NCI-H2196 (cell line): Measurements from ENCODE around the gene TNNT2.

Experiments used
- DNase-seq: peaks from one replicate; lab custom pipeline; 2025; ENCODE audit not compliant: unreplicated experiment; lab: John Stamatoyannopoulos, UW

TNNT2 gene

DNA sequence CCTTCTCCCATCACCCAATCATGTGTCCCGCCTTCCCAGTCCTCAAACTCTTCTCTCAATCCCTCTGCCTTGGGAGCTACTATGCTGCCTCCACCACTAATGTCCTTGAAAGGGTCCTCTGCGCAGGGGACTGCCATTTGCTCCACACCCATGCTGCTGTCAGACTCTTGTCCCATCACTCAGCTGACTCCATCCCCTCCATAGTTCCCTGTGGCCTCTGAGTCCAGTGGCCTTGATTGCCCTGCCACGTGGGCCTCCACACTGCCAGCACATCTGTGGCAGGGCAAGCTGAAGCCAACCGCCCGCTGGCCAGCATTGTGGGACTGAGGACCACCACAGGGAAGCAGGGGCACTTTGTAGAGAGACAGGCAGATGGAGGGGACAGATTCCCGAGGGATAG, 1.3 kb upstream of the TNNT2 start:
- DNase-seq = no peak

DNA sequence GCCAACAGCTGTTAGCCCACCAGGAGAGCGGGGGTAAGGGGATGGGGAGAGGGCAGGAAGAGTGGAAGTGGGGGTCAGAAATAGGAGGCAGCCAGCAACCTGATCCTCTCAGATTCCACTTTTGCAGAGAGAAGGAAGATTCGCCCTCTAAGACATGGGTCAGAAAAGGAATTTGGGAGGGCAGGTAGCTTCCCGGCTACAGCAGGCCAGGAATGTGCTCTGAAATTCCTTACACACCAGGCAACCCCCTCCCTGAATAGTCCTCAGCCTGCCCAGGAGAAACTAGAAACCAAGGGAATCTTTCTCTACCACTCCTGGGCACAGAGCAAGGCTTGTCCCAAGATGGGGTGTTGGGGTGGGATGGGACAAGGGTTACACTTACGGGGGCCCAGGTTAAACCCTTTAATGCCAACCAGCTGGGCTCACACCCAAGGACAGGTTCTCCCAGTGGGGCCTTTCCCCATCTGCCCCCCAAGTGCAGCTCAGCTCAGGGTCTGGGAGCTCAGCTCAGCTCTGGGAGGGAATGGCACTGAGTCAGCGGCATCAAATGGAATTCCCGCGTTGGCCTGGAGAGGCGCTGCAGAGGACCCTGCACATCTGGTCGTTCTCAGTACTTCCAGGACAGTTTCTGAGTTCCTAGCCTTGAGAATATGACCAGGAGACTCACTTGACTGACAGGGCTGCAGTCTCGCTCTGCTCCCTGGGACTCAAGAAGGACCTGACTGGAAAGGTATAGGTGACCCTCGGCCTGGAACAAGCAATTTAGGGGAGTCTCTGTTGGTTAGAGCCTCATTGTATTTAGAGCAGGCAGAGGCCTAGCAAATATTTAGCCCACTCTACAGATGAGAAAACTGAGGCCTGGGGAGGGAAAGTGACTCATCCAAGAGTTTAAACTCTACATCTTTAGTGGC, 761 bp downstream of the TNNT2 start:
- DNase-seq = no peak

DNA sequence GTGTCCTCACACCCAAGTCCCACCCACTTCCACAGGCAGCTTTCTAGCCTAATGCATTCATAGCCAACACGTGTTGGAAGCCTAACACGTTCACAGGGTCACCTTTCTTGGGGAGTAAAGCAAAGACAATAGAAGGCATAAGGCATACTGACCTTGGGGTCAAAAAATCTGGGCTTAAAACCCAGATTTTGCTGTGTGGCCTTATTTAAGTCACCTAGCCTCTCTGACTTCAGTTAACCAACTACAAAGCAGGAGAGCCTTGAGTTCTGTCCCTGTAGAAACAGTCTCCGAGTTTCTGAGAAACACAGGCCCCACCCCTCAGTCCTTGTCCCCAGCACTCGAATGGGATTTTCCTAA, 1.4 kb downstream of the TNNT2 start:
- DNase-seq = no peak

DNA sequence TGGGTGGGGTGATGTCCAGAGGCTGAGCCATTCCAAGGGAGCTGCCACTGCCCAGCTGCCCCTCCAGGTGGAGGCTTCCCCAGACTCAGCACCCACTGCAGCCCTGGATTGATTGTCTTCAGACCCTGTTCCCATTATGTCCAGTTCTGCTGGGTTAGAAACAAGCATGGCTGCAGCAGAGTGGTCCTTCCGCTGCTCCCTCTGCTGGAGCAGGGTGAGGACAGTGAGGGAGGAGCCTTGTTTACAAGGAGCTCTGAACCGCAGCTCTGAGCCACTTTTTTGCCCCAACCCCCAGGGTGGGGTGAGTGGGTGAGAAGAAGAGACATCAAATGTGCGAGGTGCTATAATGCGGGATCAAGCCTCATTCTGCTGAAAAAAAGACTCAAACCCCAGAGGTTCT, 2.3 kb downstream of the TNNT2 start:
- DNase-seq = no peak

DNA sequence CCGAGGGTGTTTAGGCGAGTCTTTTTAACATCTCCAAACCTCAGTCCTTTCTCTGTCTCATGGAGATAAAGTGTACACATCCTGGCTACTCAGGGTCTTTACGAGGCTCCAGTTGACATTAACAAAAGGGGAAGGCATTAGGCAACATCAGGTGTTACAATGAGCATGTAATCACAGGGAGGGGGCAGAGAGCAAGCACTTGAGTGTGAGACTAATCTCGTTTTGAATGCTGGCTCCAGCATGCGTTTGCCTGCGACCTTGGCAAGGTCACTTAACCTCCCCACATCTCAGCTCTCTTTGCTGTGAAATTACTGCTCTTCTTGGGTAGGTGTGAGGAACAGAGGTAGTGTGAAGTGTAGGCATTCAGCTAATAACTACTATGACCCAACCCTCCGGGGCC, 3.1 kb downstream of the TNNT2 start:
- peak; percentile 12 for DNase-seq

DNA sequence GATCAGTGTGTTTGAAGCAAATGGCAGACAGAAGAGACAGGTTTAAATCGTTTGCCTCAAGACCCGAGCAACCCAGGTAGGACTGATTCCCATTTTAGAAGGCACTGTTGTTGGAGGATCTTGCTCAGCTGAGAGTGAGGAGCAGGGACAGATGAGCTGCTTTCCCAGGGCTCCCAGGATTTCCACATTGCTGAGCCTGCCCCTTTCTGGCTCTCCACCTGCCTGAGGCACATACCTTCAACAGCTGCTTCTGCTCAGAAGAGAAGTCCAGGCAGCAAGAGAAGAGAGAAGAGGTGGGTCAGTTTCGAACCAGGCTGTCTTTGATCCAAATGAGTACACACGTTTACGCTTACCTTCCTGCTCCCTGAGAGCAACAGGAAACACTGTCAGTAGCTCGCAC, 5.7 kb downstream of the TNNT2 start:
- no peak for DNase-seq

DNA sequence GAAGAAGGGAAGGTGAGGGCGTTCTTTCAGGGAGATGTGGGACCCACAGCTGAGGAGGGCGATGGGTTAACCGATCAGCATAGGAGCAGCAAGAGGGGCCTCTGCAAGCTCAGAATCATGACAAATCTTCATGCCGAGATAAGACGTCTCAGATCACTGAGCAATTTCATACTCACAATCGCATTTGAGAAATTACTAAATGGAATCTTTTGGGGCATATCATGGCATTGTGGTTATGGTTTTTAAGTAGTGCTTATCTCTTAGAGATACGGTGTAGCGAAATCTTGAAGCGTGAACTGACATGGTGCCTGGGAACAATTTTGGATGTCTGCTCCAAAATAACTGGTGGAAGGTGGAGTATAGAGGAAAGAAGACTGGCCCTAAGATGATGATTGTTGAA, 6.2 kb downstream of the TNNT2 start:
- no peak for DNase-seq

DNA sequence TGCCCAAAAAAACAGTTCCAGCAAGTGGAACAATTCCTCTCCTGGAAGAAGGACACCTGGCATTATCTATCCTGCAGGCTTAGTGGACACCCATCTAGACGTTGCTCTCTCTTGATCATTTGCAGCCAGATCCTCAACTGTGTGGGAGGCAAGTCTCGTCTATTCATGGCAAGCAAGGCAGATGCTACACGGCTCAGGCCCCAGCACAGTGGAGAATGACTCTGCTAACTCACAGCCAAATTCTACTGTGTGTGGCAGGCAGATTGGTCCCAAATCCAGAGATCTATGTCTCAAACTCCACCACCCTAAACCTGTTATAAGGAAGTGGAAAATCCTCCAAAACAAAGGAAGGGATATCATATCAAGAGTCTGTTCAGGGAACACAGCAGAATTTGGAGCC, 7.0 kb downstream of the TNNT2 start:
- DNase-seq = no peak

DNA sequence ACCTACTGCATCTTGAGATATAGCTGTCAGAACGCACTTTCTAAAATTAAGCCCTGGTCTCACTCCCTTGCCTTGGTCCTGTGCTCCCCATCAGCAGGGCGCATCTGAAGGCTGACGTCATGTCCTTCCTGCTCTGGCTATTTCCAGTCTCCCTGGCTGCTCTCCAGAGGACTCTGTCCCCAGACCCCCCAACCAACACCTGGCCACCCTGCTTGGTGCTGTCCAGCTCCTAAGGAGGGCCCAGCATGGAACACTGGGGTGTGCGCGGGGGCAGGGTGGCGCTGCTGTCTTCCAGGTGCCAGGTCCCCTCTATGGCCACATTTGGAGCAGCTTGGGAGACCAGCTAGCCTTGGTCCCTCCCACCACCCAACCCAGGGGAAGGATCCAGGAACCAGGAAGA, 8.3 kb downstream of the TNNT2 start:
- DNase-seq = no peak

DNA sequence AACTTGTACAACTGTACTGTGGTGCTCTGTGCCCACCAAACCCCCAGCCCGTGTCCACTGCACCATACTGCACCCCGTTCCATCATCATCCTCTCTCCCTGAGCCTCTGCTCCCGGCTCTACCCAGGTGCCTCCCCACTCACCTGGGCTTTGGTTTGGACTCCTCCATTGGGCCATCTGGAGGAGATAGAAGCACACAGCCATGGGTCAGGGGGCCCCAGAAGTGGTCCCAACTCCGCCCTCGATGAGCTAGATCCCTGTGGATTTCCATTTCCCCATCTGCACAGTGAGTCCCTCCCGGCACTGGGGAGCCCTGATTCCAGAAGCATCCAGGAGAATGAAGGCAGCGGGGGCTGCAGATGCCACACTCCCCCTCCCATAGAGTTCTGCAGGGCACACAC, 10.8 kb downstream of the TNNT2 start:
- no peak for DNase-seq

DNA sequence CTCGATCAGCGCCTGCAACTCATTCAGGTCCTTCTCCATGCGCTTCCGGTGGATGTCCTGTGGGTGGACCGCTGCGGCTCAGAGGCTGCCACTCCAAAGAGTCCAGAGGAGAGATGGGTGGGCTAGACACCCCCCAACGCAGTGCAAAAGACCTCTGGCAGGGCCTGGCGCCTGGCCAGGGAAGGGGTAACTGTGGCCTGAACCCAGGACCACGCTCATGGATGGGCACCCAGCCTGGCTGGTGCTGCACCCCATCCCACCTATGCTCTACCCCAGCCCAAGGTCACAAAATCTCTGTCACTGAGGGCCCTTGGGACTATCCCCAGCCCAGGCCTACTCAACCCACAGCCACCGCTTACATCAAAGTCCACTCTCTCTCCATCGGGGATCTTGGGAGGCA, 12.2 kb downstream of the TNNT2 start:
- DNase-seq = no peak

DNA sequence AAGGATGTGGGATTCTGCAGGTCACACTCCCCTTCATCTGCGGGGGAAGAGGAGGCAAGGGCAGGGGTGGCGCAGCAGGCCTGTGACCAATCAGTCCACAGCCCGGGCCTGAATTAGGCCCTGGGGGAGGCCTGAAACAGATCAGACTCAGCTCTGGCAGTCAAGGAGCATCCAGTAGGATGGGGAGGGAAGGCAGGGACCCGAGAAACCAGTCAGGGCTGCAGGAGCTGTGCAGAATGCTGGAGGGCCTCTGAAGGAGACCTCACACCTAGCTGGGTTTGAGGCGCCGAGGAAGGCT, 12.7 kb downstream of the TNNT2 start:
- DNase-seq = no peak

DNA sequence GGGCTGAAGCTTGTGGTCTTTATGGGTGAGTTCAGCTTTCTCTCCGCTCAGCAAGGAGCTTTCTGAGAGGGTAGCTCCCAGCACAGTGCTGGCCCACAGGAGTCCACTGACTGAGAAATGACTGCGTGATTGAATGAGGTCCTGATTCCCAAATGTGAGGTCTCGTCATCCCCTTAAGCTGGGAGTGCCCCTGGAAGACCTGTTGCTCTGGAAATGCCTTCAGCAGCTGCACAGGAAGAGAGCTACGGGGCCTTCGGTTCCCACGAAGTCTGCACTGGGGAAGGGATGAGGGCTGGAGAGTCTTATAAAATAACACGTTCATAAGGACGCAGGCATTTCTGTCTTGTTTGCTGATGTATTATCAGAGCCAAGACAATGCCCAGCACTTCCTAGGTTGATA, 14.0 kb downstream of the TNNT2 start:
- no peak for DNase-seq

DNA sequence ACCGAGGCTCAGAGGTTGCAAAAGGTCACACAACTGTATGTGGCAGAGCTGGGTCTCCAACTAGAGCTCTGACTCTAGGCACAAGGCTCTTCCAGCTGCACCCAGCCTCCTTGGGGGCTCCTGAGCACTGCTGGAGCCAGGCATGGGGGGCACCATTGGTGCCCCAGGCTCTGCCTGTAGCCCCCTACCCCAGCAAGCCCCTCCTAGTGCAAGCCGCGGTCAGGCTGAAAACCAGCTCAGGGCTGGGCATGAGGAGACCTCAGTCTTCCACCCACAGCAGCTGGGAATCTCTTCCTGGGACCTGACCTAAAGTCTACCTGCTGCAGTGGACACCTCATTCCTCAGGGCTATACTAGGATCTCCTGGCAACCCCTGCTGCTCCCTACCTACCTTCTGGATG, 14.6 kb downstream of the TNNT2 start:
- DNase-seq = no peak

DNA sequence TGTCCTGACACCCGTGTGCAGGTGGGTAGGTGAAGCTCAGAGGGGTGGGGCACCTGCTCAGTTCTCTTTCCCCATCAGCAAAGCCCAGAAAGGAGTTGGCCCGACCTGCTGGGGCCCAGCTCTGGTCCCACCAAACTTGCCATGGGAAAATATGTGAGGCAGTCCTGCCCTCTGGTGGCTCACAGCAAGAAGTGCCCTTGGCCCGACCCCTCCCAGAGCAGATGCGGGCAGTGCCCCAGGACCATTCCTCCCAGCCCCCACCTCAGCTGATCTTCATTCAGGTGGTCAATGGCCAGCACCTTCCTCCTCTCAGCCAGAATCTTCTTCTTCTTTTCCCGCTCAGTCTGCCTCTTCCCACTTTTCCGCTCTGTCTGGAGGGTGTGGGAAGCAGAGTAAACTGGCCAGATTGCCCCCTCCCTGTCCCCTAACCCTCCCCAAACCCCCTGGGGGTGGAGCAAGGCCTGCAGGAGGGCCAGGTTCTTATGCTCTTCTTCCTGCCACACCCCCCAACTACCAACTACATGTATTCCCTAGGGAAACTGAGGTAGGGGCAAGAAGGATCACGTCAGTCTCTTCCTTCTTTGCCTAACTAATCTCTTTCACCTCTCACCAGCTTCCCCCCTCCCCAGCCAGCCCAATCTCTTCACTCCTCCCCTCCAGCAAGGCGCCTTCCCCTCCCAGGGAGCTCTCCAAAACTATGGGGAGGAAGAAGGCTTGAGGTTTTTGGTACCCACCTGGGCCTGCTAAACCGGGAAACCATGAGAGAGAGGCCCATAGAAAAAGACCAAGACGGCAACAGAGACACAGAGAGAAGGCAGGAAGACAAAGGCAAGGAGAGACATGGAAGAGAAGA, 15.6 kb downstream of the TNNT2 start:
- peak; percentile 49 for DNase-seq

DNA sequence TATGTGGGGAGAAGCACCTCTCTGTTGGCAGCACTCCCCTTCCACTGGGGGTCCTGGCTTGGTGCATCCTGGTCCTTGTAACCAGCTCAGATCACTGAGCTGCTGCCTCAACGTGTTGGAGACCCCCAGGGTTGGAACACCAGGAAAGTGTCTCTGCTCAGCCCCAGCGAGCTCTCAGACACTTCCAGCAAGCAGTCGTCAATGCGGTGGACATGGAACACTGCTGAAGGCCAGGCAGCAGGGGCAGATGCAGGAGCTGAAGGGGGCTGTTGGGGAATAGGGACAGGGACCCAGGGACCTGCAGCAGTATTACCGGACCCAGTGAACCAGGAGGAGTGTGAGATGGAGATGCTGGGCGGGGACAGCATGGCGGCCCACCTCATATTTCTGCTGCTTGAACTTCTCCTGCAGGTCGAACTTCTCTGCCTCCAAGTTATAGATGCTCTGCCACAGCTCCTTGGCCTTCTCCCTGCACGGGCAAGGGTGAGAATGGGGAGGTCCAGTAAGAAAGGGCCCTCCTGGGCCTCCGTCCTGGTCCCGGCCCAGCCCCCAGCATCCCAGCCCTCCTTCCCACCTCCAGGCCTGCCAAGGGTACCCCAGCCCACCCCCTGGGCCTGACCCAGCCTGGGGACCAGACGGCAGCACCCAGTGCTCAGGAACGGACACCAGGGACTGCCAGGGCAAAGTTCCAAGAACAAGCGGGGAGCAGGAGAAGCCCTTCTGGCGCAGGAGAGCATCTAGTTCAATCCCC, 16.4 kb downstream of the TNNT2 start:
- DNase-seq = no peak

DNA sequence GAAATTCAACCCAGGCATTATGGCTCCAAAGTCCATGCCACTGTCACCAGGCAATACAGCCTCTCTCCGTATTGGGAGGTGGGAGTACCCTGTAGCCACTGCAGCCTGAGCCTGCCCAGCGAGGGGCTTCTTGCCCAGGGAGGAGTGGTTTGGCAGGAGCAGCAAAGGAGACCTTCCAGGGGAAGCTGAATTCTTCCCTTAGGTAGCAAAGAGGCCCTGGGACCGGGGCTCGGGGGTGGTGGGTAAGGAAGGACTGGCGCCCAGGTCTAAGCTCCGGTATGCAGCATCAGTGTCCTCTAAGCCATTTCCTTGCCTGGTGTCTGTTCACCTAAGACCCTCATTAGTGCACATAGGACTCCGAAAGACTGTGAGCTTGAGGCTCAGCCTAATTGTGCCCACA, 17.0 kb downstream of the TNNT2 start:
- no peak for DNase-seq

DNA sequence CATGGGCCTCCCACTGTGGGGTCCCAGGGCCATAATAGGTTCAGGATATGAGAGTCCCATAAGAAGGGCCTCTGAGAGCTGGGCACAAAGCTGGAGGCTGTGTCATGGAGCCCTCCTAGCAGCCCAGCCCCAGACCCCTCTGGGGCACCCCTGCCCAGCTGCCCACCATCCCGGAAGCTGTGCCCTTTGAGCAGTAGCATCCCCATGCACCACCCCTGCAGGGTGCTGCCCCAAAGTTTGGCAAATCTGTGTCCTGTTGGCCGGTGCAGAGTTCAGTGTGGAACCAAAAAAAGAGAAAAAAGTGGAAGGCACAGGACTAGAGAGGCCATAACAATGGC, 17.6 kb downstream of the TNNT2 start:
- no peak for DNase-seq

DNA sequence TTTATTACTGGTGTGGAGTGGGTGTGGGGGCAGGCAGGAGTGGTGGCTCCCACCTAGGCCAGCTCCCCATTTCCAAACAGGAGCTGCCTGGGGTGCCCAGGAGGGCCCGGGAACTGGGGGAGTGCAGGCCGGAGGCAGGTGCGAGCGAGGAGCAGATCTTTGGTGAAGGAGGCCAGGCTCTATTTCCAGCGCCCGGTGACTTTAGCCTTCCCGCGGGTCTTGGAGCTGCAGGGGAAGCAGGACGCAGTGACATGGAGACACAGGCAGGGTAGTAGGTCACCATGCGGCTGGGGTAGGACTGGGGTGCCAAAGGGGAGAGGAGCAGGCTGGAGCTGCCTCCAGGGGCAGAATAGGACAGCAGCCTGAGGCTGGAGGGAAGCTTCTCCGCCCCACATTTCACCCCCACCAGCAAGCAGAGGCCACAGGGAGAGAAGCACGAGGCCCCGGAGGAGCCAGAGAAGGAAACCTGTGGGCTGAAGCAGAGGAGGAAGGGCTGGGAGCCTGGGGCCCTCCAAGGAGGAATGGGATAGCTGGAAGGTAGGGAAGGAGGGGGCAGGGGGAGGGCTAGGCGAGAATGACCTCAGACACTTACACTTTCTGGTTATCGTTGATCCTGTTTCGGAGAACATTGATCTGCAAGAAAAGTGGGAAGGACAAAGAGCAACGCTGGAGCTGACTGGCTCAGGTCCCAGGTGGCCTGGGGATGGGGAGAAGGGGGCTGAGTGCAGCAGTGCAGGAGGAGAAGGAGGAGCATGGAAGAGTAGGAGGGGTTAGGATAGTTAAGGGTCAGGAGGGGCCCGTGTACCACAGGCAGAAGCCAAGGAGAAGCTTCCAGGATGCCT, 18.2 kb downstream of the TNNT2 start:
- no peak for DNase-seq

DNA sequence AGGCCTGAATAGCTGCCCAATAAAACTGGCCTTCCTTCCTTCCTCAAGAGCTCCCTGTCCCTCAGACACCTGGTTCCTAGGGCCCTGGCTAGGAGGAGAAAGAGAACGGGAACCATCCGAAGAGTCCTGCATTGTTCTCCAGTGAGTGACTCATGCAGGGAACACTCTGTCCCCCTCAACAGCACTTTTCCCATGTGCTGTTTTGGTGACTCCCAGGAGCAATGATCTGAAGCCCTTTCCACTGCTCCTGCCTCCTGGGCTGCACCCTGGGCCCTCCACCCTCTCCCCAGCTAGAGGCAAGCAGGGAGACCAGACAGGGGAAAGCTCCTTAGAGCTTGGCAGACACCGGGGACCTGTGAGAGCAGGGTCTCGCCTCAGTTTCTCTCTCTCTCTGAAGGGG, 18.9 kb downstream of the TNNT2 start:
- DNase-seq = no peak
